WTC11 (cell line): Measurements from ENCODE around the gene IGSF23. TPM values are rescaled to one million over a fixed set of nuclear protein-coding genes. Genes with fewer than 3 reads are reported as not detected.

Experiments used
- ATAC-seq: fragments of 200-7000 bp; cut with Tn5 transposase; 2 replicates; pipeline ENCODE4 v1.10.0; 2021; ENCODE audit warnings: mild to moderate bottlenecking, moderate library complexity
- CTCF ChIA-PET: fragments of 300-600 bp; sonication (Branson Sonifier 250); formaldehyde crosslinking; loops from one replicate; lab custom pipeline; 2021; ENCODE audit warnings: antibody characterized with exemption; lab: Charles Lee
- POLR2A ChIA-PET: fragments of 350-600 bp; sonication (Branson Sonifier 250); formaldehyde crosslinking; loops from one replicate; lab custom pipeline; 2021; ENCODE audit warnings: antibody characterized with exemption; lab: Charles Lee
- DNase-seq: peaks from one replicate; pipeline ENCODE4 v3.0.0; 2021; ENCODE audit warnings: low spot score
- H3K27ac Mint-ChIP-seq: 2 replicates; pipeline ENCODE4 v1.8.0; 2021; ENCODE audit warnings: mixed read lengths
- H3K27me3 Mint-ChIP-seq: 2 replicates; pipeline ENCODE4 v1.8.0; 2021; ENCODE audit warnings: low read depth, mild to moderate bottlenecking, moderate library complexity, mixed read lengths
- H3K36me3 Mint-ChIP-seq: 2 replicates; pipeline ENCODE4 v1.8.0; 2021; ENCODE audit warnings: mixed read lengths
- H3K4me1 Mint-ChIP-seq: 2 replicates; pipeline ENCODE4 v1.8.0; 2022; ENCODE audit warnings: mixed read lengths
- H3K4me3 Mint-ChIP-seq: 2 replicates; pipeline ENCODE4 v1.8.0; 2021; ENCODE audit warnings: mild to moderate bottlenecking, moderate library complexity, mixed read lengths
- H3K9me3 Mint-ChIP-seq: 2 replicates; pipeline ENCODE4 v1.8.0; 2021; ENCODE audit warnings: mixed read lengths
- ATF6 ChIP-seq: sonication (generic); formaldehyde crosslinking; IDR thresholded peaks from 2 replicates; pipeline ENCODE4 v1.8.1; 2023; ENCODE audit warnings: mild to moderate bottlenecking, missing genetic modification reagents
- CBFB ChIP-seq: sonication (generic); formaldehyde crosslinking; IDR thresholded peaks from 2 replicates; pipeline ENCODE4 v1.8.1; 2022; ENCODE audit warnings: mild to moderate bottlenecking, low read depth, missing genetic modification reagents
- CREM ChIP-seq: sonication (generic); formaldehyde crosslinking; IDR thresholded peaks from 2 replicates; pipeline ENCODE4 v1.8.1; 2022; ENCODE audit warnings: mild to moderate bottlenecking, missing genetic modification reagents, moderate library complexity
- ETV6 ChIP-seq: sonication (generic); formaldehyde crosslinking; IDR thresholded peaks from 2 replicates; pipeline ENCODE4 v1.8.1; 2022; ENCODE audit warnings: mild to moderate bottlenecking, missing genetic modification reagents
- FOXJ3 ChIP-seq: sonication (generic); formaldehyde crosslinking; IDR thresholded peaks from 2 replicates; pipeline ENCODE4 v1.9.0; 2021; ENCODE audit warnings: missing genetic modification reagents, mild to moderate bottlenecking, borderline replicate concordance
- GABPB1 ChIP-seq: sonication (generic); formaldehyde crosslinking; IDR thresholded peaks from 2 replicates; pipeline ENCODE4 v1.8.1; 2023; ENCODE audit warnings: mild to moderate bottlenecking, missing genetic modification reagents
- JUN ChIP-seq: sonication (generic); formaldehyde crosslinking; IDR thresholded peaks from 2 replicates; pipeline ENCODE4 v1.8.0; 2023; ENCODE audit warnings: mild to moderate bottlenecking, missing genetic modification reagents
- NFE2L1 ChIP-seq: sonication (generic); formaldehyde crosslinking; IDR thresholded peaks from 2 replicates; pipeline ENCODE4 v1.8.1; 2023; ENCODE audit warnings: missing genetic modification reagents
- NR3C1 ChIP-seq: sonication (generic); formaldehyde crosslinking; conservative IDR thresholded peaks from 2 replicates; pipeline ENCODE4 v1.8.1; 2023; ENCODE audit warnings: low read depth, mild to moderate bottlenecking, missing genetic modification reagents
- PRRX2 ChIP-seq: fragments of 250-450 bp; sonication (Bioruptor Pico); IDR thresholded peaks from 2 replicates; pipeline ENCODE4 v1.8.0; 2021; ENCODE audit warnings: mild to moderate bottlenecking
- SOX15 ChIP-seq: fragments of 250-450 bp; sonication (Bioruptor Pico); IDR thresholded peaks from 2 replicates; pipeline ENCODE4 v1.9.0; 2021; ENCODE audit warnings: mild to moderate bottlenecking
- TCF7 ChIP-seq: sonication (generic); formaldehyde crosslinking; IDR thresholded peaks from 2 replicates; pipeline ENCODE4 v1.8.0; 2022; ENCODE audit warnings: mild to moderate bottlenecking, low read depth, missing genetic modification reagents, moderate library complexity
- TEAD4 ChIP-seq: sonication (generic); formaldehyde crosslinking; IDR thresholded peaks from 2 replicates; pipeline ENCODE4 v1.8.0; 2022; ENCODE audit warnings: mild to moderate bottlenecking, missing genetic modification reagents
- ZNF263 ChIP-seq: sonication (generic); formaldehyde crosslinking; IDR thresholded peaks from 2 replicates; pipeline ENCODE4 v1.8.1; 2022; ENCODE audit warnings: low read depth, mild to moderate bottlenecking, moderate library complexity, missing genetic modification reagents
- ZNF671 ChIP-seq: fragments of 250-450 bp; sonication (Bioruptor Pico); IDR thresholded peaks from 2 replicates; pipeline ENCODE4 v1.8.0; 2021; ENCODE audit warnings: mild to moderate bottlenecking
- total RNA-seq: library from RNA; stranded (reverse); gene quantifications from 3 replicates; pipeline ENCODE4 v1.2.3, GENCODE V29; 2021
- TF ChIP-seq, protein P1 (sequence below): fragments of 250-450 bp; sonication (Bioruptor Pico); IDR thresholded peaks from 2 replicates; pipeline ENCODE4 v1.9.0; 2021; ENCODE audit warnings: mild to moderate bottlenecking
- TF ChIP-seq, protein P2 (sequence below): fragments of 250-450 bp; sonication (Bioruptor Pico); IDR thresholded peaks from 2 replicates; pipeline ENCODE4 v1.9.0; 2021; ENCODE audit warnings: mild to moderate bottlenecking, borderline replicate concordance

The IGSF23 gene
- total RNA-seq, 1 experiment from 2014 or later: not detected

- no peak for TF ChIP-seq TEAD4 (CRISPR knock-in tag)
- no peak for TF ChIP-seq ZNF263 (CRISPR knock-in tag)
- no peak for TF ChIP-seq JUN
- no peak for TF ChIP-seq CREM (CRISPR knock-in tag)
- TF ChIP-seq NFE2L1 (CRISPR knock-in tag): no peak
Observed at GRCh38 chr19:44585371-44586133, 27.8 kb upstream of the IGSF23 start (continued).

- POLR2A ChIA-PET: no interaction called here
- DNase-seq: no peak
Observed at GRCh38 chr19:44587963-44588770, 25.2 kb upstream of the IGSF23 start.

GRCh38 chr19:44588771-44589112, 24.6 kb upstream of the IGSF23 start:
- ChIA-PET CTCF (interaction anchor here (0.6 to 1.9 kb wide), 6 partner anchors 12 to 69 kb away, joined by 3 to 16 read pairs (median 6); no protein-coding TSS in a partner anchor), POLR2A (no interaction called here)
- Mint-ChIP-seq H3K9me3 (peaks cover 30% of the 10 kb centered on the region), H3K36me3 (peaks cover 12% of the 10 kb centered on the region), H3K27me3 (peaks cover 5% of the 10 kb centered on the region), H3K4me1 (peaks cover 7% of the 10 kb centered on the region), H3K4me3 (no peak overlapping the region), H3K27ac (no peak overlapping the region)
- TF ChIP-seq, protein P1, sequence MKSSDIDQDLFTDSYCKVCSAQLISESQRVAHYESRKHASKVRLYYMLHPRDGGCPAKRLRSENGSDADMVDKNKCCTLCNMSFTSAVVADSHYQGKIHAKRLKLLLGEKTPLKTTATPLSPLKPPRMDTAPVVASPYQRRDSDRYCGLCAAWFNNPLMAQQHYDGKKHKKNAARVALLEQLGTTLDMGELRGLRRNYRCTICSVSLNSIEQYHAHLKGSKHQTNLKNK (CRISPR knock-in tag): no peak
- TF ChIP-seq ATF6 (CRISPR knock-in tag): no peak
- no peak for TF ChIP-seq NR3C1 (CRISPR knock-in tag)
- no peak for TF ChIP-seq TCF7 (CRISPR knock-in tag)
- TF ChIP-seq, protein P2, sequence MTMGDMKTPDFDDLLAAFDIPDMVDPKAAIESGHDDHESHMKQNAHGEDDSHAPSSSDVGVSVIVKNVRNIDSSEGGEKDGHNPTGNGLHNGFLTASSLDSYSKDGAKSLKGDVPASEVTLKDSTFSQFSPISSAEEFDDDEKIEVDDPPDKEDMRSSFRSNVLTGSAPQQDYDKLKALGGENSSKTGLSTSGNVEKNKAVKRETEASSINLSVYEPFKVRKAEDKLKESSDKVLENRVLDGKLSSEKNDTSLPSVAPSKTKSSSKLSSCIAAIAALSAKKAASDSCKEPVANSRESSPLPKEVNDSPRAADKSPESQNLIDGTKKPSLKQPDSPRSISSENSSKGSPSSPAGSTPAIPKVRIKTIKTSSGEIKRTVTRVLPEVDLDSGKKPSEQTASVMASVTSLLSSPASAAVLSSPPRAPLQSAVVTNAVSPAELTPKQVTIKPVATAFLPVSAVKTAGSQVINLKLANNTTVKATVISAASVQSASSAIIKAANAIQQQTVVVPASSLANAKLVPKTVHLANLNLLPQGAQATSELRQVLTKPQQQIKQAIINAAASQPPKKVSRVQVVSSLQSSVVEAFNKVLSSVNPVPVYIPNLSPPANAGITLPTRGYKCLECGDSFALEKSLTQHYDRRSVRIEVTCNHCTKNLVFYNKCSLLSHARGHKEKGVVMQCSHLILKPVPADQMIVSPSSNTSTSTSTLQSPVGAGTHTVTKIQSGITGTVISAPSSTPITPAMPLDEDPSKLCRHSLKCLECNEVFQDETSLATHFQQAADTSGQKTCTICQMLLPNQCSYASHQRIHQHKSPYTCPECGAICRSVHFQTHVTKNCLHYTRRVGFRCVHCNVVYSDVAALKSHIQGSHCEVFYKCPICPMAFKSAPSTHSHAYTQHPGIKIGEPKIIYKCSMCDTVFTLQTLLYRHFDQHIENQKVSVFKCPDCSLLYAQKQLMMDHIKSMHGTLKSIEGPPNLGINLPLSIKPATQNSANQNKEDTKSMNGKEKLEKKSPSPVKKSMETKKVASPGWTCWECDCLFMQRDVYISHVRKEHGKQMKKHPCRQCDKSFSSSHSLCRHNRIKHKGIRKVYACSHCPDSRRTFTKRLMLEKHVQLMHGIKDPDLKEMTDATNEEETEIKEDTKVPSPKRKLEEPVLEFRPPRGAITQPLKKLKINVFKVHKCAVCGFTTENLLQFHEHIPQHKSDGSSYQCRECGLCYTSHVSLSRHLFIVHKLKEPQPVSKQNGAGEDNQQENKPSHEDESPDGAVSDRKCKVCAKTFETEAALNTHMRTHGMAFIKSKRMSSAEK (CRISPR knock-in tag): no peak
- no peak for TF ChIP-seq ZNF263 (CRISPR knock-in tag)
- TF ChIP-seq FOXJ3 (CRISPR knock-in tag): no peak
- no peak for TF ChIP-seq SOX15
- no peak for TF ChIP-seq ZNF671 (CRISPR knock-in tag)
- TF ChIP-seq CBFB (CRISPR knock-in tag): no peak
- no peak for TF ChIP-seq PRRX2 (CRISPR knock-in tag)
- TF ChIP-seq ETV6 (CRISPR knock-in tag): no peak
- ATAC-seq (no peak), DNase-seq (no peak)

More at GRCh38 chr19:44587963-44588770, 25.2 kb upstream of the IGSF23 start:
- Mint-ChIP-seq H3K4me3 (no peak overlapping the region), H3K4me1 (peaks cover 5% of the 10 kb centered on the region), H3K36me3 (peaks cover 12% of the 10 kb centered on the region), H3K9me3 (peaks cover 30% of the 10 kb centered on the region), H3K27me3 (peaks cover 5% of the 10 kb centered on the region), H3K27ac (no peak overlapping the region)
- TF ChIP-seq SOX15 (no peak), GABPB1 (CRISPR knock-in tag) (peak; percentile 64; the same call in 1 of the 2 replicates)
- CTCF ChIA-PET: interaction anchor here (1.1 to 1.9 kb wide), 5 partner anchors 11 to 69 kb away, joined by 6 to 16 read pairs (median 7); no protein-coding TSS in a partner anchor
- no peak for ATAC-seq
